ENCODE data around the gene MARCHF7.
"Not testable (repeated sequence)": the region's sequence is repeated elsewhere in the genome, so short reads cannot be mapped to it uniquely, and the experiment has no call there.

MARCHF7 gene

GRCh38 chr2:159742846-159743245 is 30.5 kb downstream of the MARCHF7 start:
- Histone ChIP-seq H3K36me3 (ENCODE audit: control insufficient read depth, insufficient read depth, low read length) (peaks cover 69% of the 10 kb centered on the region), H3K4me1 (ENCODE audit: control insufficient read depth, insufficient read depth, low read length, poor library complexity, severe bottlenecking) (no peaks in the 10 kb centered on the region)

GRCh38 chr2:159744363-159744762 is 32.1 kb downstream of the MARCHF7 start:
- H3K4me3 ChIP-seq (ENCODE audit: extremely low read depth, insufficient read depth, low read length, poor library complexity, severe bottlenecking), result no peak overlapping the region
- peaks cover 69% of the 10 kb centered on the region for H3K36me3 ChIP-seq (ENCODE audit: control insufficient read depth, insufficient read depth, low read length)
- 80 to 100% methylated on average over 1 of the region's 3 CpGs for WGBS, 2 experiments (ENCODE audit: insufficient coverage in 2 of 2)
- H3K9me3 ChIP-seq (ENCODE audit: control insufficient read depth, low read length), result no peaks in the 10 kb centered on the region
- H3K4me1 ChIP-seq (ENCODE audit: control insufficient read depth, insufficient read depth, low read length, poor library complexity, severe bottlenecking), result no peaks in the 10 kb centered on the region
- no peak overlapping the region for H3K27ac ChIP-seq (ENCODE audit: low read depth, low read length, severe bottlenecking)

More at GRCh38 chr2:159742846-159743245, 30.5 kb downstream of the MARCHF7 start:
- H3K4me3 ChIP-seq (ENCODE audit: extremely low read depth, insufficient read depth, low read length, poor library complexity, severe bottlenecking), result no peak overlapping the region
- H3K9me3 ChIP-seq (ENCODE audit: control insufficient read depth, low read length), result no peaks in the 10 kb centered on the region
- 91 to 95% methylated on average over 2 of the region's 6 CpGs for WGBS, 2 experiments (ENCODE audit: insufficient coverage in 2 of 2)
- no peak overlapping the region for H3K27ac ChIP-seq (ENCODE audit: low read depth, low read length, severe bottlenecking)

- peaks cover 70% of the 10 kb centered on the region for H3K36me3 ChIP-seq (ENCODE audit: control insufficient read depth, insufficient read depth, low read length)
- 89 to 96% methylated on average over 5 to 10 of the region's 11 CpGs for WGBS, 2 experiments (ENCODE audit: insufficient coverage in 2 of 2)
- H3K27ac ChIP-seq (ENCODE audit: low read depth, low read length, severe bottlenecking), result not testable (repeated sequence)
Observed at GRCh38 chr2:159745237-159745636, 32.9 kb downstream of the MARCHF7 start.

DNA sequence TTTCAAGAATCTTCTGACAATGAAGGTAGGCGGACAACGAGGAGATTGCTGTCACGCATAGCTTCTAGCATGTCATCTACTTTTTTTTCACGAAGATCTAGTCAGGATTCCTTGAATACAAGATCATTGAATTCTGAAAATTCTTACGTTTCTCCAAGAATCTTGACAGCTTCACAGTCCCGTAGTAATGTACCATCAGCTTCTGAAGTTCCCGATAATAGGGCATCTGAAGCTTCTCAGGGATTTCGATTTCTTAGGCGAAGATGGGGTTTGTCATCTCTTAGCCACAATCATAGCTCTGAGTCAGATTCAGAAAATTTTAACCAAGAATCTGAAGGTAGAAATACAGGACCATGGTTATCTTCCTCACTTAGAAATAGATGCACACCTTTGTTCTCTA is 35.8 kb downstream of the MARCHF7 start:
- 96 to 98% methylated on average over 9 of the region's 9 CpGs for WGBS, 2 experiments (ENCODE audit: insufficient coverage in 2 of 2)
- Histone ChIP-seq H3K36me3 (ENCODE audit: control insufficient read depth, insufficient read depth, low read length) (peaks cover 75% of the 10 kb centered on the region), H3K4me1 (ENCODE audit: control insufficient read depth, insufficient read depth, low read length, poor library complexity, severe bottlenecking) (no peaks in the 10 kb centered on the region), H3K9me3 (ENCODE audit: control insufficient read depth, low read length) (no peaks in the 10 kb centered on the region), H3K27ac (ENCODE audit: low read depth, low read length, severe bottlenecking) (no peak overlapping the region), H3K4me3 (ENCODE audit: extremely low read depth, insufficient read depth, low read length, poor library complexity, severe bottlenecking) (no peak overlapping the region)

More at GRCh38 chr2:159745237-159745636, 32.9 kb downstream of the MARCHF7 start:
- not testable (repeated sequence) for H3K4me1 ChIP-seq (ENCODE audit: control insufficient read depth, insufficient read depth, low read length, poor library complexity, severe bottlenecking); H3K9me3 ChIP-seq (ENCODE audit: control insufficient read depth, low read length); H3K4me3 ChIP-seq (ENCODE audit: extremely low read depth, insufficient read depth, low read length, poor library complexity, severe bottlenecking)

DNA sequence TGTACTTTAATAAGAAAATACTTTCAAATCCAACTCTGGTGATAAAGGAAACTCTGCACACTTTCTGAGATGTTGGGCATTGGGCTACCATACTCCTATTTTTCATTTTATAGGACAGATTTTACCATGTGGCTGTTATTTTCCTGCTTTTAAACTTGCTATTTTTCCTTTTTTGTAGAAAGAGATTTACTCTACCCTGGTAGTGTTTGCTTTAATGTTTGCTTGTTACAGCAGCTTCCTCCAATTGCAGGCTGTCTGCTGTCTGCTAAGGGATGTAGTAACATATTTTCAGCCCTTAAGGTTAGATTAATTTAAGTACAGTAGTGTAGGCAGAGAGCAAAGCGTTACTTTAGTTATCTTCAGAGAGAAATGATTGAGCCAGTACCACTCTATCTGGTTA is 38.6 kb downstream of the MARCHF7 start:
- 100% methylated on average over 1 of the region's 1 CpG; no CpG with 5 or more reads in 1 of the 2 experiments for WGBS, 2 experiments (ENCODE audit: insufficient coverage in 2 of 2)
- Histone ChIP-seq H3K4me3 (ENCODE audit: extremely low read depth, insufficient read depth, low read length, poor library complexity, severe bottlenecking) (no peak overlapping the region), H3K36me3 (ENCODE audit: control insufficient read depth, insufficient read depth, low read length) (peaks cover 79% of the 10 kb centered on the region), H3K9me3 (ENCODE audit: control insufficient read depth, low read length) (no peaks in the 10 kb centered on the region), H3K4me1 (ENCODE audit: control insufficient read depth, insufficient read depth, low read length, poor library complexity, severe bottlenecking) (no peaks in the 10 kb centered on the region), H3K27ac (ENCODE audit: low read depth, low read length, severe bottlenecking) (no peak overlapping the region)

GRCh38 chr2:159753797-159754196 is 41.5 kb downstream of the MARCHF7 start:
- 97 to 100% methylated on average over 4 of the region's 4 CpGs for WGBS, 2 experiments (ENCODE audit: insufficient coverage in 2 of 2)
- no peaks in the 10 kb centered on the region for H3K9me3 ChIP-seq (ENCODE audit: control insufficient read depth, low read length)
- no peak overlapping the region for H3K27ac ChIP-seq (ENCODE audit: low read depth, low read length, severe bottlenecking)
- H3K36me3 ChIP-seq (ENCODE audit: control insufficient read depth, insufficient read depth, low read length), result peaks cover 88% of the 10 kb centered on the region
- no peaks in the 10 kb centered on the region for H3K4me1 ChIP-seq (ENCODE audit: control insufficient read depth, insufficient read depth, low read length, poor library complexity, severe bottlenecking)
- no peak overlapping the region for H3K4me3 ChIP-seq (ENCODE audit: extremely low read depth, insufficient read depth, low read length, poor library complexity, severe bottlenecking)

DNA sequence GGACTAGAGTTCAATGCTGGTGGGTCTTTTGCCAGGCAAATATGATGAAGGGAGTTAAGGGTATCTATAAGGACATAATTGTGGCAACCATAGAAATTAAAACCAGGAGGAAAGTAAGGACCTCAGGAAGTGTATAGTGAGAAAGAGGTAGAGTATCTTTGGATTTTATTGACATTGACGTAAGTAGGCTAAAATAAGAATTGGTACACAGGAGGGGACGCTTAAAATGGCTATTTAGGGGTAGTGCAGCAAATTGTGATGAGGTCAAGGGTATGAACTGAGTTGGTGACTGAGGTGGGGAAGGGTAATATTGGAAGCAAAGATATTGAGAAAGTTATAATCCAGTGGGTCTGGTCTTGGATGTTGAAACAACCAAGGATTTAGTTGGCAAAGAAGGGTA is 42.7 kb downstream of the MARCHF7 start:
- no peak overlapping the region for H3K4me3 ChIP-seq (ENCODE audit: extremely low read depth, insufficient read depth, low read length, poor library complexity, severe bottlenecking)
- no peak overlapping the region for H3K27ac ChIP-seq (ENCODE audit: low read depth, low read length, severe bottlenecking)
- H3K9me3 ChIP-seq (ENCODE audit: control insufficient read depth, low read length), result no peaks in the 10 kb centered on the region
- peaks cover 91% of the 10 kb centered on the region for H3K36me3 ChIP-seq (ENCODE audit: control insufficient read depth, insufficient read depth, low read length)
- H3K4me1 ChIP-seq (ENCODE audit: control insufficient read depth, insufficient read depth, low read length, poor library complexity, severe bottlenecking), result no peaks in the 10 kb centered on the region
- 87 to 98% methylated on average over 2 of the region's 2 CpGs for WGBS, 2 experiments (ENCODE audit: insufficient coverage in 2 of 2)

DNA sequence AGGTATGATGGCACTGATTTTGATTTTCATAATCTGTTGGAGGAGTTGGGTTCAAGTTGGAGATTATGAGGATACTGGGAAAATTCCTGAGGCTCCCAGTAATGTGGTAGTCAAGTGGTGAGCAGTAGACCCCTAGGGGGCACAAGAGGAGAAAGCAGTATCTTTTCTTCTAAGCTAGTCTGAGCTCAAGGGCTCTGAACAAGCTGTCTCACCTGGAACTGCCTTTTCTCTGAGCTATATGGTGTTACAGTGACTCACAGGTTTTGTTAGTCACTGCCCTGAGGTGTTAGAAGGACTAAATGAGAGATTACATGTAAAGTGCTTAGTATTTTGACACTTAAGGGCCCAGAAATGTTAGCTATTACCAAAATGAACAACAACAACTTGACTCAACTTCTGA is 43.5 kb downstream of the MARCHF7 start:
- Histone ChIP-seq H3K36me3 (ENCODE audit: control insufficient read depth, insufficient read depth, low read length) (peaks cover 96% of the 10 kb centered on the region), H3K4me1 (ENCODE audit: control insufficient read depth, insufficient read depth, low read length, poor library complexity, severe bottlenecking) (no peaks in the 10 kb centered on the region), H3K9me3 (ENCODE audit: control insufficient read depth, low read length) (no peaks in the 10 kb centered on the region), H3K4me3 (ENCODE audit: extremely low read depth, insufficient read depth, low read length, poor library complexity, severe bottlenecking) (no peak overlapping the region), H3K27ac (ENCODE audit: low read depth, low read length, severe bottlenecking) (no peak overlapping the region)

- 100% methylated on average over 1 of the region's 1 CpG for WGBS, 2 experiments (ENCODE audit: insufficient coverage in 2 of 2)
- Histone ChIP-seq H3K27ac (ENCODE audit: low read depth, low read length, severe bottlenecking) (no peak overlapping the region), H3K4me3 (ENCODE audit: extremely low read depth, insufficient read depth, low read length, poor library complexity, severe bottlenecking) (no peak overlapping the region), H3K36me3 (ENCODE audit: control insufficient read depth, insufficient read depth, low read length) (peaks cover 91% of the 10 kb centered on the region), H3K9me3 (ENCODE audit: control insufficient read depth, low read length) (no peaks in the 10 kb centered on the region), H3K4me1 (ENCODE audit: control insufficient read depth, insufficient read depth, low read length, poor library complexity, severe bottlenecking) (no peaks in the 10 kb centered on the region)
Observed at GRCh38 chr2:159758239-159758638, 45.9 kb downstream of the MARCHF7 start.

- no peaks in the 10 kb centered on the region for H3K4me1 ChIP-seq (ENCODE audit: control insufficient read depth, insufficient read depth, low read length, poor library complexity, severe bottlenecking)
- no peak overlapping the region for H3K4me3 ChIP-seq (ENCODE audit: extremely low read depth, insufficient read depth, low read length, poor library complexity, severe bottlenecking)
- H3K9me3 ChIP-seq (ENCODE audit: control insufficient read depth, low read length), result no peaks in the 10 kb centered on the region
- H3K27ac ChIP-seq (ENCODE audit: low read depth, low read length, severe bottlenecking), result no peak overlapping the region
- peaks cover 91% of the 10 kb centered on the region for H3K36me3 ChIP-seq (ENCODE audit: control insufficient read depth, insufficient read depth, low read length)
- WGBS, 2 experiments (ENCODE audit: insufficient coverage in 2 of 2), result no CpG with 5 or more reads among the region's 1 CpG
Observed at GRCh38 chr2:159758686-159759085, 46.4 kb downstream of the MARCHF7 start.

GRCh38 chr2:159759577-159759976 is 47.3 kb downstream of the MARCHF7 start:
- WGBS, 2 experiments (ENCODE audit: insufficient coverage in 2 of 2), result 100% methylated on average over 1 of the region's 3 CpGs
- Histone ChIP-seq H3K4me3 (ENCODE audit: extremely low read depth, insufficient read depth, low read length, poor library complexity, severe bottlenecking) (no peak overlapping the region), H3K36me3 (ENCODE audit: control insufficient read depth, insufficient read depth, low read length) (peaks cover 85% of the 10 kb centered on the region), H3K9me3 (ENCODE audit: control insufficient read depth, low read length) (no peaks in the 10 kb centered on the region), H3K4me1 (ENCODE audit: control insufficient read depth, insufficient read depth, low read length, poor library complexity, severe bottlenecking) (no peaks in the 10 kb centered on the region), H3K27ac (ENCODE audit: low read depth, low read length, severe bottlenecking) (no peak overlapping the region)

- Histone ChIP-seq H3K36me3 (ENCODE audit: control insufficient read depth, insufficient read depth, low read length) (peaks cover 83% of the 10 kb centered on the region), H3K27ac (ENCODE audit: low read depth, low read length, severe bottlenecking) (no peak overlapping the region), H3K4me3 (ENCODE audit: extremely low read depth, insufficient read depth, low read length, poor library complexity, severe bottlenecking) (no peak overlapping the region), H3K4me1 (ENCODE audit: control insufficient read depth, insufficient read depth, low read length, poor library complexity, severe bottlenecking) (no peaks in the 10 kb centered on the region), H3K9me3 (ENCODE audit: control insufficient read depth, low read length) (no peaks in the 10 kb centered on the region)
Observed at GRCh38 chr2:159760326-159760725, 48.0 kb downstream of the MARCHF7 start.
